ENCODE results near the gene RNF141.

RNF141 gene

DNA sequence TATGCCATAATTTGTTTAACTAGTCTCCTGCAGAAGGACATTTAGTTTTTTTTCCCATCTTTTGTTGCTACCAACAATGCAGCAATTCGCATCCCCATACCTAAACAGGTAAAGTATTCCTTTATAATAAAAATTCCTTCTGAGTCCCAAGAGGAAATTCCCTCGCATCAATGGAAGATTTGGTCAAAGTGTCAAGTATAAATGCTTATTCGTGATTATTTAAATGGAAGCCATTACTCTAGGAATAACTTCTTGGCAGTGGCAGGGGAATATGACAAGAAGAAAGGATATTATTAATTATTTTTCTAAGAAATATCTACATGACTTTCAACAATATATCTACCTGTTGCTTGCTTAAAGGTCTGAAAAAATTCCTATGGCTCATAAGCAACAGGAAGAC lies 25.6 kb downstream of the RNF141 start:
- TF ChIP-seq, protein P1, sequence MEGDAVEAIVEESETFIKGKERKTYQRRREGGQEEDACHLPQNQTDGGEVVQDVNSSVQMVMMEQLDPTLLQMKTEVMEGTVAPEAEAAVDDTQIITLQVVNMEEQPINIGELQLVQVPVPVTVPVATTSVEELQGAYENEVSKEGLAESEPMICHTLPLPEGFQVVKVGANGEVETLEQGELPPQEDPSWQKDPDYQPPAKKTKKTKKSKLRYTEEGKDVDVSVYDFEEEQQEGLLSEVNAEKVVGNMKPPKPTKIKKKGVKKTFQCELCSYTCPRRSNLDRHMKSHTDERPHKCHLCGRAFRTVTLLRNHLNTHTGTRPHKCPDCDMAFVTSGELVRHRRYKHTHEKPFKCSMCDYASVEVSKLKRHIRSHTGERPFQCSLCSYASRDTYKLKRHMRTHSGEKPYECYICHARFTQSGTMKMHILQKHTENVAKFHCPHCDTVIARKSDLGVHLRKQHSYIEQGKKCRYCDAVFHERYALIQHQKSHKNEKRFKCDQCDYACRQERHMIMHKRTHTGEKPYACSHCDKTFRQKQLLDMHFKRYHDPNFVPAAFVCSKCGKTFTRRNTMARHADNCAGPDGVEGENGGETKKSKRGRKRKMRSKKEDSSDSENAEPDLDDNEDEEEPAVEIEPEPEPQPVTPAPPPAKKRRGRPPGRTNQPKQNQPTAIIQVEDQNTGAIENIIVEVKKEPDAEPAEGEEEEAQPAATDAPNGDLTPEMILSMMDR (IDR thresholded peaks at IDR 0.05; ENCODE audit: control extremely low read depth, extremely low read depth, low read depth, missing control alignments), result no peak
- CTCF ChIA-PET, result interaction anchor here (1.0 to 2.5 kb wide), 4 partner anchors 25 to 221 kb away, joined by 3 to 16 read pairs (median 6); partner anchors contain the start of gene RNF141
- POLR2A ChIA-PET, result no interaction called here
- no peak for DNase-seq (ENCODE audit: extremely low spot score)

DNA sequence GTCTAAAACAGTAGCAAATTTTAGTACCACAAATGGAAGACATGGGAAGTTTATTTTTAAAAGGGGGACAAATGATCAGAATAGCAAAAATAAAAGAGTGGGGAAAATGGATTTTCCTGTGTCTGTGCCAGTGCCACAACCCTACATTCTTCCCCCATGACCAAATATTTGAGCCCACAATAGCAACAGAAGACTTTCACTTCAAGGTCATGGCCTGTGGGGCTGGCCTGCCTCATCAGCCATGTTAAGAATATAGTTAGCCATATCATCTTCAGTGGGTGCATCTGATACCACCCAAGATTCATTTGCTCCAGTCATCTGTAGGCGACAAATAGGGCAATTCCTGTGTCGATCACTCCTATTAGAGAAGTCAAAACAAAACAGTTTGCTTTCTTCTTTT lies 26.3 kb downstream of the RNF141 start:
- CTCF ChIA-PET, result interaction anchor here (1.0 to 3.0 kb wide), 3 partner anchors 27 to 222 kb away, joined by 3 to 6 read pairs (median 6); partner anchors contain the start of gene RNF141
- POLR2A ChIA-PET, result no interaction called here
- TF ChIP-seq, protein P1 (IDR thresholded peaks at IDR 0.05; ENCODE audit: control extremely low read depth, extremely low read depth, low read depth, missing control alignments), result no peak
- DNase-seq (ENCODE audit: extremely low spot score), result no peak

DNA sequence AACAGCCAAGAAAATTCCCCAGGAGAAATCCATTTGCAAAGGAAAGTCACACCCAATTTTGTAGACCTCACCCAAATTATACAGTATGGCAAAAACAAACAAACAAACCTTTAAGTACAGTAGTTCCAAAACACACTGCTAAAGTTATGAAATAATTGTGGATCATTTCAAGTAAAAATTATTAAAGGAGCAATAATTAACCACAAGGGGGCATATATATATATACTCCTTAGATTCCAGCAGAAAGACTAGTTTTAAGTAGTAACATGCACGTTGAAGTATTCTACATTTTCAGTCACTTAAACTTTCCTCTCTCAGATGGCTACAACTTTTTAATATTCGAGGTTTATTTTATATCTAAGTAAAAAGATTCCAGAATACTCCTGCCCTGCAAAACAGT lies 26.8 kb downstream of the RNF141 start:
- ChIA-PET POLR2A (no interaction called here), CTCF (interaction anchor here (1.0 to 3.0 kb wide), 3 partner anchors 27 to 221 kb away, joined by 4 to 6 read pairs (median 6); partner anchors contain the start of gene RNF141)
- TF ChIP-seq, protein P1 (IDR thresholded peaks at IDR 0.05; ENCODE audit: control extremely low read depth, extremely low read depth, low read depth, missing control alignments), result no peak
- no peak for DNase-seq (ENCODE audit: extremely low spot score)

DNA sequence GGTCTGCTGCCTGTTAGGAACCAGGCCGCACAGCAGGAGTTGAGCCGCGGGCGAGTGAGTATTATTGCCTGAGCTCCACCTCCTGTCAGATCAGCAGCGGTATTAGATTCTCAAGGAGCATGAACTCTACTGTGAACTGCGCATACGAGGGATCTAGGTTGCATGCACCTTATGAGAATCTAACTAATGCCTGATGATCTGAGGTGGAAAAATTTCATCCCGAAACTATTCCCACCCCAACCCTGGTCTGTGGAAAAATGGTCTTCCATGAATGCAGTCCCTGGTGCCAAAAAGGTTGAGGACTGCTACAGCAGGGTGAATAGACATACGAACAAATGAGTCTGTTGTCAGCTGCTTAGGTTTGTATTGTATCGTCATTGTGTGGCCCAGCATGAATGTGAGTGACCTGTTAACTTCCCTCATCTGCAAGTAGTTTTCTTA lies 29.8 kb downstream of the RNF141 start:
- TF ChIP-seq, protein P1 (IDR thresholded peaks at IDR 0.05; ENCODE audit: control extremely low read depth, extremely low read depth, low read depth, missing control alignments), result no peak
- no peak for DNase-seq (ENCODE audit: extremely low spot score)
- ChIA-PET CTCF (interaction anchor here (0.9 to 2.0 kb wide), 3 partner anchors 9 to 224 kb away, joined by 3 to 6 read pairs (median 4); no protein-coding TSS in a partner anchor), POLR2A (no interaction called here)

DNA sequence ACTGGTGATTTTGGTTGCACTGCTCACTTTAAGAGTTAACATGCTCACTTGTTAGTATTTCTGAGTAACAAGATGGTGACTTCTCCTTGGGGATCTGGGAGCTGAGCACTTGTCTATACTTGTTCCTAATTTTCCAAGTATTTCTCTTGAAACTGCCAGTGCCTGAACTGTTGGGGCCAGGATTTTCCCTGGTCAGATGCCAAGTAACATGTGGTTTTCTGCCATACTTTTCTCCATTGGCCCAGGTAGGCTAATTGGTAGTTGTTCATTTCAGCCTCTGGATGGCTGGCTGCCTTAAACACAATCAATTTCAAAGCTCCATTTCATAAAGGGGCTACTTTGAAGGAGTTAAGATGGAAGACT lies 35.0 kb downstream of the RNF141 start:
- TF ChIP-seq, protein P1 (IDR thresholded peaks at IDR 0.05; ENCODE audit: control extremely low read depth, extremely low read depth, low read depth, missing control alignments), result no peak
- no peak for DNase-seq (ENCODE audit: extremely low spot score)
- POLR2A ChIA-PET, result no interaction called here
- CTCF ChIA-PET, result interaction anchor here (1.0 kb wide), 1 partner anchor 52 kb away, joined by 3 read pairs; no protein-coding TSS in a partner anchor

DNA sequence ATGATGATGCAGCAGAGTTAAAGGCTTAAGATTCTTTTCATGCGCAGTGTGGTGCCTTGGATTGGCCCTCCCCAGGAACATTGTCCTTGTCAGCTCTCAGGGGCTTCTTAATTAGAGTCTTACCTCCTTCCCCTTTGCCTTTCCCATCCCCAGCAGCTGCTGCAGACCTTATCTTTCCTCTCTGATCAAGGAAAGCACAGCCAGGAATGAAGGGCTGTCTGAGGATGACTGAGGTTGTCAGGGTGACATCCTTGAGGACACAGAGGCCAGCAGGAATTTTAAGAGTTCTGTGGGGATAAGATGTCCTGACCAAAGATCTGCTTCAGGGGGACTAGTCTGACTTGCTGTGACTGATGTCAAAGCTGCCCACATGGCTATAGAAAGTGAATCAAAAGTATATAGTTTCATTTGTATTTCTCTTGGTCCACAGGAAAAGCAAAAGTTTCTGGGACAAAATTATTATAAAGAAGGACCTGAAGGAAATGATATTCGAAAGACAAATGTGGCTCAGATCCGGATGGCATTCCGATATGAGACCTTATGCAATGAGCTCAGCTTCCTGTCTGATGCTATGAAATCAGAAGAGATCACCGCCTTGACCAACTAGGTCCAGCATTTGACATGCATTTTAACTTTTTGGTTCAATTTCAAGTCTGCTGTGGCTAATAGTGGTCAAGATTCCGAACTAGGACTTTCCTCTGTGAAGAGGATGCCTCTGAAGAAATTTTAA lies 35.5 kb downstream of the RNF141 start:
- CTCF ChIA-PET, result interaction anchor here (1.0 kb wide), 2 partner anchors 26 to 51 kb away, joined by 3 read pairs; no protein-coding TSS in a partner anchor
- POLR2A ChIA-PET, result no interaction called here
- TF ChIP-seq, protein P1 (IDR thresholded peaks at IDR 0.05; ENCODE audit: control extremely low read depth, extremely low read depth, low read depth, missing control alignments), result no peak
- DNase-seq (ENCODE audit: extremely low spot score), result no peak

All from GM10248 (cell line).